Stimulated activated CD8-positive, alpha-beta memory T cell treated with anti-CD3 and anti-CD28 coated beads, Interleukin-4, amount 100 ng/mL, for 4 hours (primary cell): ENCODE measurements around the gene SBDS.
"Not testable (repeated sequence)": the region's sequence is repeated elsewhere in the genome, so short reads cannot be mapped to it uniquely, and the experiment has no call there.

Source experiments
- DNase-seq, 2 donors: peaks; one replicate each; pipeline ENCODE4 v3.0.0-alpha.2; 2020; ENCODE audit warnings: low read depth in 2 of 2, low spot score in 1 of 2

The SBDS gene

DNA sequence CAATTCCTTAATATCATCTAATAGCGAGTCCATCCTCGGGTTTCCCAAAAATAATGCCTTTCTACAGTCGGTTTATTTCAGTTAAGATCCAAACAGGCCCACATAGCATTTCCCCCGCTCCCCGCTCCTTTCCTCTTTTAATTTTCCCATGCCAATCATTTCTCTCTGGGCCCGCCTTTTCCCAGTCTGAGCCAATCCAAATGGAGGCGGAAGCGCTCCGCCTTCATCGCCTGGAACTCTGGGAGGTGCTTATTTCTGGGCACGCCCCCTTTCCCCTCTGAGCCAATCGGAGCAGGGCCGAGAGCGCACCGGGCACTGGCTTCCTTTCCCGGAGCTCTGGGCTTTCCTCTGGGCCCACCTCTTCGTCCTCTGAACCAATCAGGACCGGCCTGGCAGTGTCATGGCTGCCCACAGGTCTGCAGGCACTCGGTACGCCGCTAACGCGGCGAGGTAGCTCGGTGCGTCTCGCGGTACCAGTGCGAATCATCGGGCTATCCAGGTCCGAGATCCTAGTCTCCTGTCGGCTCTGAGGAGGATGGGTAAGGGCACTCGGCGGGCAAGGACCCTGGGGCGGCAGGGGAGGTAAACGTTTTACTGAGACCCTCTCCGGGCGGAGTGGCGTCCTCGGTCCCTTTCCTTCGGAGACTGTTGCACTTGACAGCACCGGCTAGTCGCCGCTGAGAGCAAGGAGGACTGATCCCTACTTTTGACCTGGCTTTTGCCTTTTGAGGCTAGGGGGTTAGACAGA is 1.2 kb upstream of the SBDS start, which contains the start of gene TYW1:
TYW1 (plus strand) TSS at position 390 of the 748 bp plus-strand sequence; CDS start at position 536, 146 bp downstream.
- DNase-seq: peak; percentile 96

DNA sequence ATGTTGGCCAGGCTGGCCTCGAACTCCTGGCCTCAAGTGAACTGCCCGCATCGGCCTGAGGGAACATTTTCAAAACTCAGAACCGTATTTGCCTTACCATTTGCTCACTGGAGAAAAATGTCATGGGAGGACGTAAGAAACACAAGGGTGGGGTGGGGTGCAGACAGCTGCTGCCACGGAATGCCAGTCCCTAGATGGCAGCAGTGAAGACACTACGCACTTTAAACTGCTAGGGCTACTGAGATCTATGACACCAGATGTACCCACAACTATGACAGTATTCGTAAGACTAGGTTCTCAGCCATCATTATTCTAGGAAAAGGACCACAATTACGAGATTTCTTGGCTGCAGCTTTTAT is 716 bp downstream of the SBDS start:
- peak; percentile 10 to 12 for DNase-seq

DNA sequence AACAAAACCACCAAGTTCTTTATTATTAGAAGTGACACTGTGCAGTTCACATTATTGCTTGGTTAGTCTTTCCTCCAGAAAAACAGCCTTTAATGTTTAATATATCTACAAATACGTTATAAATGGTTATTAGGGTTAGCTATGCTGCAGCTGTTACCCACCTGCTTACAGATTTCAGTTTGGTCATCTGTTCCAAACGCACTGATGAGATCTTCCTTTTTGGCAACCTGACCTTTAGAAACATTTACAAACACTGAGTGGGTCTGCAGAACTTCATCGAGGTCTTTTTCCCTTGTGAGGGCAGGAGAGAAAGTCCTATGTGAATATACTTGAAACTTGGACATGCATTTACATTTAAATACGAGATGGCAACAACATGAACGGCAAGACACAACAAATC is 1.3 kb downstream of the SBDS start:
- DNase-seq: not testable (repeated sequence)

DNA sequence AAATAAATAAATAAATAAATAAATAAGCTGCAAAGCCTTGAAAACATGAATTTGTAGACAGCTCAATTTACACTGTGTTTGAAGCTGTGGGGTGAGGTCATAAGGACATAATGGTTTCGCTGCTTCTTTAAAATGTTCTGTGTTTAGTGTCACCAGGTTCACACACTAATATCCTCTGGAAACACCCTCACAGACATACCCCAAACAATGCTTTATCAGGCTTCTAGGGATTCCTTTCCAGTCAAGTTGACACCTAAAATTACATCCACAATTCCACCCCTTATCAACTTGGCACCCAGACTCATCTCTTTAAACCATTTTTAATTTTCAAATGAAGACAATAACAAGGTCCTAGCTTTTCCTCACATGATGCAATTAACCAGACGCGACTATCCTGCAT is 5.8 kb downstream of the SBDS start:
- DNase-seq: not testable (repeated sequence)

DNA sequence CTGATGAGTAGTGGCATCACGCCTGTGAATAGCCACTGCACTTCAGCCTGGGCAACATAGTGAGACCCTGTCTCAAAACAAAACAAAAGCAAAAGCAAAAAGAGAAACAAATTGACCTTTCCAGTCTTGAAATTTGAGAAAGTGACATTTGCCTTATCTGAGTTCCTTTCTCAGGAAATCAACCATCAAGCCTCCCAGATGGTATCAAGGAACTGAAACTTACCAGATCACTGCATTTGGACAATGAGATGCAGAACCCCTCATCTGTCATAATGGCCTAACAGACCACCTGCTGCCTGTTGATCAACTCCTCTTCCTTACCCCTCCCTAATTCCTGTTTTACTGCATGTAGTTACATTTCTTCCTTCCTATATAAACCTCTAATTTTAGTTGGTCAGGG is 15.1 kb downstream of the SBDS start:
- not testable (repeated sequence) for DNase-seq

DNA sequence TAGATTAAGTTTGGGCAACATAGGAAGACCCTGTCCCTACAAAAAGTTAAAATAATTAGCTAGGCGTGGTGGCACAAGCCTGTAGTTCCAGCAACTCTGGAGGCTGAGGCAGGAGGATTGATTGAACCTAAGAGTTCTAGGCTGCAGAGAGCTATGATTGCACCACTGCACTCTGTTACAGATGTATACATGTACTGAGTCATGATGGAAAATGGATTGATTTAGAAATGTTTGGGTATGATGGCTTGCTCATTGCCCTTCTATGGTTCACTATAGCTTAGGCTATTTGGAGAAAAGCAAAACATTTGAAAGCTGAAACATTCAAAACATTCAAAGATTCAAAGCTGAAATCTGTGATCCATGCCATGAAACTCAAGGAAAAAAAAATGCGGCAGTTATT is 16.4 kb downstream of the SBDS start:
- DNase-seq: not testable (repeated sequence)

DNA sequence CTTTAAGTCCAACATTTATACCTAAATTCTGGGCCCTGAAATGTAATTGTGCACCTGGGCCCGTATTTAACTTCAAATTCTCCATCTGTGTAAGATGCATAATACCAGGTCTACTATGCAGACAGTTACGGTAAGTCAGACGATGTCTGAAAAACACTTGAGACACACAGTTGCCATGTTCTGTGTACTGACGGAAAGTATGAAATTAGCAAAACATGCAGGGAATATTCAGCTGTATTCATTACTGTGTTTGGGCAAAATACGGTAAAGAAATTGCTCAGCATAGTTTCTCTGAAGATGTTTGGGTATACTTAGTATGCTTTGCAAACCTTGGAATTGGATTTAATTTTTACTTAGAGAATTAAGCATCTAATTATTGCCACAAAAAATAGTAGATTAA is 17.1 kb downstream of the SBDS start:
- not testable (repeated sequence) for DNase-seq

DNA sequence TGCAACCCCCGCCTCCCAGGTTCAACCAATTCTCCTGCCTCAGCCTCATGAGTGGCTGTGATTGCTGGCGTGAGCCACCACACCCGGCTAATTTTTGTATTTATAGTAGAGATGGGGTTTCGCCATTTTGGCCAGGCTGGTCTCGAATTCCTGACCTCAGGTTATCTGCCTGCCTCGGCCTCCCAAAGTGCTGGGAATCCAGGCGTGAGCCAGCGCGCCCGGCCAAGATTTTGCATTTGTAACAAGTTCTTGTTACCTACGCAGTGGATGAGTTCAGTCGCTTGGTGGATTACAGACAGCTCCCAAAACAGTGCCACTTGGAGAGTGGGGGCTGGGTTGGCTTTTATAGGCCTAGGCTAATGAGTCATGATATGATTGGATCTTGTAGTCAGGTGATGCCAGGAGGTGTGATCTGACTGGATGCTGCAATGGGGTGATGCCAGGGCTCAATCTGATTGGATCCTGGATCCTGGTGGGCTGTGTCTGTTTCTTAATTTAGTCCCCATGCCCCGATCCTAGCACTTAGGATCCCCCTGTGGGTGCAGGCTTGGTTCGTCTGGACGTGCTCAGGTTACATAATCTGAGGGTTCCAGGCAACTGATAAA is 20.3 kb downstream of the SBDS start:
- no peak for DNase-seq

DNA sequence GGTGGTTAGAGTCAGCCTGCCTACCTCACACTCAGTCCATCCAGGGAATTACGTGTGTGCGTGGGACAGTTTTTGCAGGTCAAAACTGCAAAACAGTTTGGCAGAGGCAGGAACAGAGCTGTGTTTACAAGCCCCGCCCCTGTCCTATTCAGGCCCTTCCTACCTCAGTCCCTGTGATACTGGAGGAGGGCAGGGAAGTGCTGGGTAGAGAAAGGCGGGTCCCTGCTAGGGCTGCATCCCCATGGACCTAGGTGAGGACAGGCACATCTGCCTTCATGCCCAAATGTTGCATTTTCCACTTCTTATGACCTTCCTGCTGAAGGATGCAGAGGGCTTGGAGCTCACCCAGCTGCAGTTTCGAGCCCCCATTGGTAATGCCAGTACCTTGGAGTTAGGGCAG is 25.1 kb downstream of the SBDS start:
- no peak for DNase-seq

DNA sequence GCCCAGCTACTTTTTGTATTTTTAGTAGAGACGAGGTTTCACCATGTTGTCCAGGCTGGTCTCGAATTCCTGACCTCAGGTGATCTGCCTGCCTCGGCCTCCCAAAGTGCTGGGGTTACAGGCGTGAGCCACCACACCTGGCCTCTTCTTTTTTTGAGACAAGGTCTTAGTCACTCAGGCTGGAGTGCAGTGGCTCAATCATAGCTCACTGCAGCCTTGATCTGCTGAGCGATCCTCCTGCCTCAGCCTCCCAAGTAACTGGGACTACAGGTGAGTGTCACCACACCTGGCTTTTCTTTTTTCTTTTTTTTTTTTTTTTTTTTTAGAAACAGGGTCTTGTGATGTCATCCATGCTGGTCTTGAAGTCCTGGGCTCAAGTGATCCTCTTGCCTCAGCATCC is 26.4 kb downstream of the SBDS start:
- not testable (repeated sequence) for DNase-seq

DNA sequence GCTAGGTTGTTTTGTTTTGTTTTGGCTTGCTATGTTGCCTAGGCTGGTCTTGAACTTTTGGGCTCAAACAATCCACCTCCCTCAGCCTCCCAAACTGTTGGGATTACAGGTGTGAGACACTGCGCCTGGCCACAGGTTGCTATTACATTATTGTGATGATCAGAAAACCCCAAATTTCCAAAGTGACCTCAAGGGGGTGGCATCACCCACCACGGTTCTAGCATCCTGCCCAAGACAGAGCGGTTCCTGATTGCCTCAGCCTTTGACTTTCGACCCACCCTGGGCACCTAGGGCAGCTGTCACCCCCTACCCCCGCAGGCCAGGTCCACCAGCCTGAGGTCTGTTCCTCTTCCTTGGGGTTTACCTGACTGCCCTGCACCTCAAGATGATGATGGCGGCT is 28.4 kb downstream of the SBDS start:
- no peak for DNase-seq

DNA sequence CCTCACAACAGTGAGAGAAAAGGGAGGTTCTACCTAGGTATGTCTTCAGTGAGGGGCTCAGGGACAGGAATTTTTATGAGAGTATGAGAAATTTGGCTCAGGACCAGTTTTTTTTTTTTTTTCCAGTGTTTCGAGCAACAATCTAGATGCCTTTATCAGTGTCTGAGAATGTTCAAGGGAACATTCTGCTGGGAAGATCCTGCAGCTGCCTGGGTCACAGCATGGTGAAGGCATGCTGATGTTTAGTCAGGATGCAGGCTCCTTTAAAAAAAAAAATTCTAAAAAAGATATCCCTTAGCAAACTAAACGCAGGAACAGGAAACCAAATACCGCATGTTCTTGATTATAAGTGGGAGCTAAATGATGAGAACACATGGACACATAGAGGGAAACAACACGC is 31.0 kb downstream of the SBDS start:
- no peak for DNase-seq

DNA sequence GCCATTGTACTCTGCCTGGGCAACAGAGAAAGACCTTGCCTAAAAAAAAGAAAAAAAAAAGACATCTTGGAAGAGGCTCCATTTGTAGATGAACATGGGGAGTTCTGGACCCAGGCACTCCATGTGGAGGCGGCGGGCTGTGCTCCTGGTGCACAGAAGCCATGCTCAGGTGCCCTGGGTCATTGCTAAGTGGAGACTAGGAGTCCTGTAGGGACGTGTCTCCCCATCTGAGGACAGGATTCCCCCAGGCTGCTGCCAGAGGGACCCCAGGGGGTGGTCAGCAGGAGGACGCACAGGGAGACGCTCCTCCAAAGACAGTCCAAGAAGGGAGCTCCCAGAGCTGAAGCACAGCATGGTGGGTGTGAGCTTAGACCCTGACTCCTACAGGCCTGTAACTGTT is 34.3 kb downstream of the SBDS start:
- no peak for DNase-seq

DNA sequence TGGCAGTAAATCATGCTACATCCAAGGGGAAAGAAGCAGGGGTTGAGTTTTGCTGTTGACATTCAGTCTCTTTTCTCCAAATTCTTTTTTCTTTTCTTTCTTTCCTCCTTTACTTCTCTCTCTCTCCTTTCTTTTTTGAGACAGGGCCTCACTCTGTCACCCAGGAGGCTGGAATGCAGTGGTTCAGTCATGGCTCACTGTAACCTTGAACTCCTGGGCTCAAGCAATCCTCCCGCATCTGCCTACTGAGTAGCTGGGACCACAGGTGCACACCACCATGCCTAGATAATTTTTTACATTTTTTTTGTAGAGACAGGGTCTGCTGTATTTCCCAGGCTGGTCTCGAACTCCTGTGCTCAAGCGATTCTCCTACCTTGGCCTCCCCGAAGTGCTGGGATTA is 35.2 kb downstream of the SBDS start:
- no peak for DNase-seq

DNA sequence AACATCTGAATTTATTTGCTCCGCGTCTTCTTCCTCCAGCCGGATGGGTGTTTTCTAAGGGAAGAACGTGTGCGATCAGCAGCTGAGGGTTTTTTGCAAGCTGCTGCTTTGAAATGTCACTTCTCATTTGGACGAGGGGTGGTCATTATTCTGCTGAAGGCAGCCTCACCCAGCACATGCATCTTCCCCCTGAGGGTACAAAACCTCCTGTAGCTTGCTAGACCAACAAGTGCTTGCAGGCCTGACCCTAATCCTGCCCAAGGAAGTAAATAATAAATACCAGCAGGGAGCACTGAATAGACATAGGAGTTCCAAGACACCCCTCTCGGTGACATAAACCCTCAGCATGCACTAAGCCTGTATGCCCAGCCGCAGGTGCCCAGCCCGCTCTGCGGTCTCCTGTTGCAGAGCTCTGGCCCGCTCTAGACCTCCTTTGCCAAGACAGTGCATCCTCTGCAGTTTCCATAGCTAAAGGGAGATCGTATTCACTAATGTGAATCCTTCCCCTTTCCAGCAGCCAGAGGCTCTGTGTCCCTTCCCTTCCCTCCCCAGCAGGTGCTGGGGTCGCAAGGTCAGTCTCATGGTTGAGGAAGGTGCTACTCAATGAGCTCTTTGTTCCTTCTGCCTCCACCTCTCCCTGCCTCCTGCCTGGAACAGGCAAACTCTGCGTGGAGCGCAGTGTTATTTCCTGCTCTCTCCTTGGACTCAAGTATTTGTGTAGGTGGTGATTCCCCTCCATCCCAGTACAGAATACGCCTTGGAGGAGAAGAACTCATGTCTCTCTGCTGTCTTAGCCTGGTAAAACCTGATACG is 36.6 kb downstream of the SBDS start:
- DNase-seq: no peak

DNA sequence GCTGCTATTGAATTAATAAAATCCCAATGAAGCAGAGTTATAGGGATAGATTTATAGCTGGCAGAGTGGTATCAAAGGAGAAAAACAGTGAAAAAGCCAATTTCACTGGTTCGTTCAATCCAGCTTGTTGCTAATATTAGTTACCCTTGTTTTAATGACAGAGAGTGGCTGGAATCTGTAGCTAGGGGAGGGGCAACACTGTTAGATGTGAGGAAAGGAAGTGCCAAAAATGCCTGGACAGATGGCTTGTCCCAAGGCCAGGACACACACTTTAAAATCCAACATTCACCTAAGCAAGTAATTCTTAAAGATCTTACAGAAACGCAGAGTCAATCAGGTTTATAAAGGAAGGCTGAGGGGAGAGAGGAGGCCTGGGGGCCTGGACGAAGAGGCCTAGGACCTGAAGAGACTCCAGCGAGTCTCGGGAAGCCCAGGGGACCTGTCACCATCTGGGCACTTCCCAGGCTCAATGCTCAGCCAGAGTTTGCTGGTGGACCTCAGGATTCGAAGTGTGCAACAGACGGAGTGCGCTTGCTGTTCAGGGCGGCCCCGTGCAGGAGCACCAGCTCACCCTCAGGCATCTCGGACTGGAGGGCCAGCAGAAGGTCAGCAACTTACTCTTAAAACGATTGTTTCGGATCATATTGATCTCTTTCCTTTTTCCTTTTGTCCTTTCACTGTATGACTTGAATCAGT is 37.6 kb downstream of the SBDS start:
- no peak for DNase-seq

DNA sequence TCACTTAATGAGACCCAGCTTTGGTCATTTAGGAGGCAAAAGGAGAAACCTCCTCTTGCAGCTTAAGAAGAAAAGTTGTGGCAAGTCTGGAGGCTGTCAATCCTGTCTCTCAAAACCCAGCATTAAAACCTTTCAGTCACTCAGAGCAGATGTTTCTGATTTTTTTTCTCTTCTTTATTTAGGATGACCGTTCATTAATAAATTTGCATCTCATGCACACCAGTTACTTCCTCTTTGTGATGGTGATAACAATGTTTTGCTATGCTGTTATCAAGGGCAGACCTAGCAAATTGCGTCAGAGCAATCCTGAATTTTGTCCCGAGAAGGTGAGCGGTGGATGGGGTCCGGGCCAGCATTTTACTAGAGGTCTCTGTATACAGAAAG is 42.4 kb downstream of the SBDS start:
- DNase-seq: no peak

DNA sequence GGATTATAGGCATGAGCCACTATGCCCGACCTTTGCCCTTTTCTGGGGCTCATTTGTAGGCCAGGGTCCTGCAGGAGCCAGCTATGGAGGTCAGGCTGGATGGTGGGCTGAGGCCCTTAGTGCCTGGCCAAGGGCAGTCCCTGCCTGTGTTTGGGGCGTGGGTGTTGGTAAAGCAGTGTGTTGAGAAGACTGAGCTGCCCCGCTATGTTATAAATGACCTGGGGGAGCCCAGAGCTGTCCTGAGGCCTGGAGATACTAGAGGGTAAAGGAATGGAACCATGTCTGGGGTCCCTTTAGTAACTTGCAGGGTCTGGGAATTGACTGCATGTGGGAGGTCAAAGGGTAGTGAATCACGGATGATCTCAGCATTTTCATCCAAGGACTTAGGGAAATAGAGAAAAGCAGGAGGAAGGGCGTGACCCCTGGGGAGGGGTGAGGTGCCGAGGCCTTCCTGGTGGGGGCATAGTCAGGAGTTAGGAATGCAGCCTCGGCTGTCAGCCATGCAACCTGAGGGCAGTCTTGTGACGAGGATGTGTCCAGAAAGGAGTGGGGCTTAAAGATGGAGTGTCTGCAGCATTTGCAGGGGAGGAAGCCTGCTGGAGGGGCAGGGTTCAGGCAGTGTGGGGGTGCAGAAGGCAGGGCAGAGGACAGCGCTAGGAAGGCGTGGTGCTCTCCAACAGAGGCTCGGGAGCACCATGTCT is 42.9 kb downstream of the SBDS start:
- DNase-seq: no peak

DNA sequence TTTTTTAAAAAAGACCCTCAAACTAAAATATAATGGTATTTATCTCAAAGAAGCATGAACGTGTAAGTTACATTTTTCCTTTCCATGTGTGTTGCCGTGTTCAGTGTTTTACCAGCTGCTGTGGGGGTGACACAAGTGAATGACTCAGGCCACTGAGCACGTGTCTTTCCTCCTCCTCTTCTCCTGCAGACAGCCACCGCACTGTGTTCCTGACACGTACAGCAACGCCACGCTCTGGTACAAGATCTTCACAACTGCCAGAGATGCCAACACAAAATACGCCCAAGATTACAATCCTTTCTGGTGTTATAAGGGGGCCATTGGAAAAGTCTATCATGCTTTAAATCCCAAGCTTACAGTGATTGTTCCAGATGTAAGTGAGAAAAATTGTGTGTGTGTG is 44.6 kb downstream of the SBDS start:
- no peak for DNase-seq

DNA sequence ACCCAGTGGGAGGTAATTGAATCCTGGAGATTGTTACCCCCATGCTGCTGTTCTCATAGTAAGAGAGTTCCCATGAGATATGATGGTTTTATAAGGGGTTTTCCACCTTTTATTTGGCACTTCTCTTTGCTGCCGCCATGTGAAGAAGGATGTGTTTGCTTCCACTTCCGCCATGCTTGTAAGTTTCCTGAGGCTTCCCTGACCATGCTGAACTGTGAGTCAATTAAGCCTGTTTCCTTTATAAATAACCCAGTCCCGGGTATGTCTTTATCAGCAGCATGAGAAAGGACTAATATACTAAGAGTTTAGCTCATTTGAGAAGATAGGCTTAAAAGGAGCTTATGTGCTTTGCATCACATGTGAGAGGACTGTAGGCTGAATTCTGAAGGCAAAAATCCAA is 45.1 kb downstream of the SBDS start:
- no peak for DNase-seq
